ENCODE results near the gene ZBTB26.

GRCh38 chr9:122897969-122898368, 33.3 kb downstream of the ZBTB26 start:
- TF ChIP-seq CTCF (IDR thresholded peaks at IDR 0.05) (no peak), POLR2A (IDR thresholded peaks at IDR 0.05) (no peak)

Measured in esophagus squamous epithelium (tissue), 4 donors.